ENCODE results near the gene INTS1. TPM values are rescaled to one million over a fixed set of nuclear protein-coding genes. Genes with fewer than 3 reads are reported as not detected.

Gene INTS1
- total RNA-seq, 1 donor from 2014 or later, result 81.9 TPM

DNA sequence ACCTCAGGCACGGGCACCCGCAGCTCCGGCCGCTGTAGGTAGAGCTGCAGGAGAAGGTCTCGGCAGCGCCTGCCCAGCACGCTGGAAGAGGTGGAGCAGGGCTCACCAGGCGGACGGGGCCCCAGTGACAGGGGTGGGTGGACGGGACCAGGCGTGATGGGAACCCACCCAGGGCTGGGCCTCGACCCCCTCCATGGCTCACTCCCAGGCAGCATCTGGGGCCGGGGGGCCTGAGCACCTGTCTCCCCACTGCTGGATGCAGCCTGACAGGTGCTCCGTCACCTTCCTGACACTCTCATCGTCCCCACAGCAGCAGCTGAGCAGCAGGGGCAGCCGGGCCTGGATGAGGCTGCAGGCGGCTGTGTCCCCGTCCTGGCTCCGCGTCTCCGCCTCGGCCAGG, 28.2 kb downstream of the INTS1 start:
- H3K9me3 ChIP-seq (ENCODE audit: insufficient read depth, low read depth, low read length), result no peaks in the 10 kb centered on the region
- Mint-ChIP-seq H3K27me3 (ENCODE audit: low read depth, unreplicated experiment) (no peaks in the 10 kb centered on the region), H3K4me3 (ENCODE audit: unreplicated experiment) (no peak overlapping the region), H3K4me1 (ENCODE audit: low read depth, unreplicated experiment) (no peaks in the 10 kb centered on the region), H3K9me3 (ENCODE audit: unreplicated experiment) (no peaks in the 10 kb centered on the region), H3K27ac (ENCODE audit: unreplicated experiment) (no peak overlapping the region), H3K36me3 (ENCODE audit: low read depth, unreplicated experiment) (no peaks in the 10 kb centered on the region)
- no peak for DNase-seq (ENCODE audit: low read depth)
- no peaks in the 10 kb centered on the region for H3K4me1 ChIP-seq (ENCODE audit: insufficient read depth, low read length)
- FAIRE-seq, result no peak
- H3K79me2 ChIP-seq (ENCODE audit: insufficient read depth, low read length), result no peaks in the 10 kb centered on the region
- no peak for TF ChIP-seq EZH2 (IDR thresholded peaks at IDR 0.05; ENCODE audit: insufficient read depth, low read length)
- TF ChIP-seq CTCF (IDR thresholded peaks at IDR 0.05; ENCODE audit: insufficient read depth, low read depth, low read length), result no peak
- H3K4me3 ChIP-seq (ENCODE audit: insufficient read depth, low read depth, low read length), result no peak overlapping the region
- no peak overlapping the region for H3K27ac ChIP-seq (ENCODE audit: low read depth, low read length)
- no peak overlapping the region for H2AFZ ChIP-seq (ENCODE audit: low read depth, low read length)
- H4K20me1 ChIP-seq (ENCODE audit: insufficient read depth, low read length), result peaks cover 6% of the 10 kb centered on the region
- no peak overlapping the region for H3K9ac ChIP-seq (ENCODE audit: low read length)
- no peaks in the 10 kb centered on the region for H3K27me3 ChIP-seq (ENCODE audit: insufficient read depth, low read length)
- H3K4me2 ChIP-seq (ENCODE audit: low read length), result no peak overlapping the region
- H3K36me3 ChIP-seq (ENCODE audit: insufficient read depth, low read length), result peaks cover 2% of the 10 kb centered on the region

DNA sequence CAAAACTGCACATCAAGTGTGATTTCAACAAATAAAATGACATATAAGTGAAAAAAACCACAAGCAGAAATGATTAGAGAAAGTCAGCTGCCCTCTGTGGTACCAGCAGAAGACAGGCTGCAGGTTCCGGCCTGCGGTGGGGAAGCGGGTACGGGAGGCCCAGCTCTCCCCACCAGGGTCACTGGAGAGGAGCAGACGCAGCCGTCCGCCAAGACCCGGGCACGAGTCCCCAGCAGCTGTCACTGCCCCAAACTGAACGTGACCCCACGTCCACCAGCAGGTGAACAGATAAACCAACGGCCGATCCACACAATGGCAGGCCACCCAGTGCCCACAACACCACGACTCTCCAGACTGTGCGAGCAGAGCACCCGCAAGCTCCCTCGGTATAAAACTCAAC, 28.8 kb downstream of the INTS1 start:
- no peak overlapping the region for H3K4me3 ChIP-seq (ENCODE audit: insufficient read depth, low read depth, low read length)
- H3K36me3 Mint-ChIP-seq (ENCODE audit: low read depth, unreplicated experiment), result no peaks in the 10 kb centered on the region
- H2AFZ ChIP-seq (ENCODE audit: low read depth, low read length), result no peak overlapping the region
- no peaks in the 10 kb centered on the region for H3K27me3 Mint-ChIP-seq (ENCODE audit: low read depth, unreplicated experiment)
- no peaks in the 10 kb centered on the region for H3K9me3 Mint-ChIP-seq (ENCODE audit: unreplicated experiment)
- no peaks in the 10 kb centered on the region for H3K4me1 Mint-ChIP-seq (ENCODE audit: low read depth, unreplicated experiment)
- peaks cover 2% of the 10 kb centered on the region for H3K36me3 ChIP-seq (ENCODE audit: insufficient read depth, low read length)
- H3K9me3 ChIP-seq (ENCODE audit: insufficient read depth, low read depth, low read length), result no peaks in the 10 kb centered on the region
- H3K27me3 ChIP-seq (ENCODE audit: insufficient read depth, low read length), result no peaks in the 10 kb centered on the region
- no peak overlapping the region for H3K27ac ChIP-seq (ENCODE audit: low read depth, low read length)
- H3K9ac ChIP-seq (ENCODE audit: low read length), result no peak overlapping the region
- peaks cover 6% of the 10 kb centered on the region for H4K20me1 ChIP-seq (ENCODE audit: insufficient read depth, low read length)
- H3K79me2 ChIP-seq (ENCODE audit: insufficient read depth, low read length), result no peaks in the 10 kb centered on the region
- H3K4me3 Mint-ChIP-seq (ENCODE audit: unreplicated experiment), result no peak overlapping the region
- DNase-seq (ENCODE audit: low read depth) (no peak), FAIRE-seq (no peak)
- H3K4me2 ChIP-seq (ENCODE audit: low read length), result no peak overlapping the region
- TF ChIP-seq EZH2 (IDR thresholded peaks at IDR 0.05; ENCODE audit: insufficient read depth, low read length), result no peak
- TF ChIP-seq CTCF (IDR thresholded peaks at IDR 0.05; ENCODE audit: insufficient read depth, low read depth, low read length), result no peak
- H3K27ac Mint-ChIP-seq (ENCODE audit: unreplicated experiment), result no peak overlapping the region
- no peaks in the 10 kb centered on the region for H3K4me1 ChIP-seq (ENCODE audit: insufficient read depth, low read length)

- peak overlapping the region; percentile 58 for H3K27ac Mint-ChIP-seq (ENCODE audit: unreplicated experiment)
- H3K9ac ChIP-seq (ENCODE audit: low read length), result no peak overlapping the region
- H3K4me3 Mint-ChIP-seq (ENCODE audit: unreplicated experiment), result no peak overlapping the region
- H3K27me3 Mint-ChIP-seq (ENCODE audit: low read depth, unreplicated experiment), result no peaks in the 10 kb centered on the region
- no peak overlapping the region for H3K4me3 ChIP-seq (ENCODE audit: insufficient read depth, low read depth, low read length)
- no peak overlapping the region for H2AFZ ChIP-seq (ENCODE audit: low read depth, low read length)
- no peaks in the 10 kb centered on the region for H3K9me3 Mint-ChIP-seq (ENCODE audit: unreplicated experiment)
- peaks cover 2% of the 10 kb centered on the region for H3K36me3 ChIP-seq (ENCODE audit: insufficient read depth, low read length)
- no peaks in the 10 kb centered on the region for H3K4me1 ChIP-seq (ENCODE audit: insufficient read depth, low read length)
- peaks cover 6% of the 10 kb centered on the region for H4K20me1 ChIP-seq (ENCODE audit: insufficient read depth, low read length)
- H3K4me2 ChIP-seq (ENCODE audit: low read length), result no peak overlapping the region
- H3K27me3 ChIP-seq (ENCODE audit: insufficient read depth, low read length), result no peaks in the 10 kb centered on the region
- FAIRE-seq (no peak), DNase-seq (ENCODE audit: low read depth) (no peak)
- H3K4me1 Mint-ChIP-seq (ENCODE audit: low read depth, unreplicated experiment), result no peaks in the 10 kb centered on the region
- H3K9me3 ChIP-seq (ENCODE audit: insufficient read depth, low read depth, low read length), result no peaks in the 10 kb centered on the region
- H3K27ac ChIP-seq (ENCODE audit: low read depth, low read length), result no peak overlapping the region
- no peaks in the 10 kb centered on the region for H3K36me3 Mint-ChIP-seq (ENCODE audit: low read depth, unreplicated experiment)
- H3K79me2 ChIP-seq (ENCODE audit: insufficient read depth, low read length), result no peaks in the 10 kb centered on the region
- no peak for TF ChIP-seq CTCF (IDR thresholded peaks at IDR 0.05; ENCODE audit: insufficient read depth, low read depth, low read length)
- no peak for TF ChIP-seq EZH2 (IDR thresholded peaks at IDR 0.05; ENCODE audit: insufficient read depth, low read length)
Observed at GRCh38 chr7:1474736-1475135, 29.5 kb downstream of the INTS1 start.
